Thymus (tissue), 11 donors: Measurements from ENCODE around the gene TLN1. TPM values are rescaled to one million over a fixed set of nuclear protein-coding genes. Genes with fewer than 3 reads are reported as not detected.

Experiments
- DNase-seq, 9 donors: peaks; one replicate each; pipeline ENCODE4 v3.0.0-alpha.2; 2013; ENCODE audit warnings: low spot score in 9 of 9, low read depth in 6 of 9, missing footprints in 1 of 9
- H3K27ac ChIP-seq, 2 donors: one replicate each; pipeline ENCODE4 v1.5.1; 2013; ENCODE audit warnings: control low read depth in 1 of 2, low read depth in 1 of 2, low read length in 1 of 2, mild to moderate bottlenecking in 1 of 2, moderate library complexity in 1 of 2
- H3K27me3 ChIP-seq, 2 donors: one replicate each; pipeline ENCODE4 v1.5.1; 2013; ENCODE audit warnings: low read length in 1 of 2; ENCODE audit not compliant: control insufficient read depth in 2 of 2, insufficient read depth in 1 of 2
- H3K36me3 ChIP-seq, 2 donors: one replicate each; pipeline ENCODE4 v1.5.1; 2013; ENCODE audit warnings: low read length in 1 of 2, mild to moderate bottlenecking in 1 of 2, moderate library complexity in 1 of 2; ENCODE audit not compliant: control insufficient read depth in 2 of 2, insufficient read depth in 2 of 2
- H3K4me1 ChIP-seq, 2 donors: one replicate each; pipeline ENCODE4 v1.5.1; 2013; ENCODE audit warnings: low read length in 2 of 2; ENCODE audit not compliant: control insufficient read depth in 2 of 2, insufficient read depth in 2 of 2
- H3K4me3 ChIP-seq, 2 donors: one replicate each; pipeline ENCODE4 v1.5.1; 2013; ENCODE audit warnings: low read length in 2 of 2, control low read depth in 1 of 2, mild to moderate bottlenecking in 1 of 2
- H3K9me3 ChIP-seq, 2 donors: one replicate each; pipeline ENCODE4 v1.5.1; 2013; ENCODE audit warnings: low read length in 1 of 2, mild to moderate bottlenecking in 1 of 2; ENCODE audit not compliant: control insufficient read depth in 2 of 2, insufficient read depth in 1 of 2
- WGBS: extraction: QIAGEN DNeasy Blood & Tissue Kit; methylation state at CpG from one replicate; pipeline ENCODE4 v1.1.7; 2013; 5-methylcytosine and 5-hydroxymethylcytosine counted together
- polyA plus RNA-seq: library from polyadenylated mRNA; stranded (reverse); fragments of 200-250 nt; gene quantifications from one replicate; pipeline ENCODE4 v1.2.3, GENCODE V29; 2013
- total RNA-seq: library from RNA; stranded (reverse); fragments of 120-200 nt; gene quantifications from one replicate; pipeline ENCODE4 v1.2.4, GENCODE V29; 2013
- donor health status: healthy.

TLN1 gene
- total and polyA plus RNA-seq, 2 donors: 74.5 to 83.0 TPM

GRCh38 chr9:35682051-35682450, 49.9 kb downstream of the TLN1 start:
- DNase-seq: no peak
- Histone ChIP-seq H3K27ac (no peak overlapping the region), H3K4me3 (no peak overlapping the region), H3K4me1 (peaks cover 0 to 10% of the 10 kb centered on the region in 2 donors), H3K27me3 (no peaks in the 10 kb centered on the region), H3K9me3 (no peaks in the 10 kb centered on the region), H3K36me3 (peaks cover 0 to 2% of the 10 kb centered on the region in 2 donors)
- WGBS: 96% methylated on average over 6 of the region's 6 CpGs

GRCh38 chr9:35681341-35682002, 50.5 kb downstream of the TLN1 start:
- H3K36me3 ChIP-seq: peaks cover 0 to 2% of the 10 kb centered on the region in 2 donors
- H3K9me3 ChIP-seq: no peaks in the 10 kb centered on the region
- H3K4me1 ChIP-seq: peaks cover 0 to 6% of the 10 kb centered on the region in 2 donors
- H3K4me3 ChIP-seq: no peak overlapping the region
- no peak overlapping the region for H3K27ac ChIP-seq
- H3K27me3 ChIP-seq: no peaks in the 10 kb centered on the region
- 90% methylated on average over 3 of the region's 3 CpGs for WGBS
- DNase-seq: no peak

- Histone ChIP-seq H3K27ac (no peak overlapping the region), H3K36me3 (peaks cover 0 to 2% of the 10 kb centered on the region in 2 donors), H3K4me3 (no peak overlapping the region), H3K27me3 (peaks cover 0 to 6% of the 10 kb centered on the region in 2 donors), H3K4me1 (peaks cover 0 to 10% of the 10 kb centered on the region in 2 donors), H3K9me3 (no peaks in the 10 kb centered on the region)
- DNase-seq: no peak
- WGBS: 89% methylated on average over 15 of the region's 15 CpGs
These were observed 51.5 kb downstream of the TLN1 start for GRCh38 chr9:35680331-35681105.

- WGBS: 96% methylated on average over 8 of the region's 8 CpGs
- Histone ChIP-seq H3K36me3 (peaks cover 0 to 1% of the 10 kb centered on the region in 2 donors), H3K27me3 (peaks cover 0 to 10% of the 10 kb centered on the region in 2 donors), H3K9me3 (no peaks in the 10 kb centered on the region), H3K27ac (no peak overlapping the region), H3K4me1 (peaks cover 0 to 16% of the 10 kb centered on the region in 2 donors), H3K4me3 (no peak overlapping the region)
- no peak for DNase-seq
These were observed 52.1 kb downstream of the TLN1 start for GRCh38 chr9:35679766-35680330.

GRCh38 chr9:35679091-35679490, 52.9 kb downstream of the TLN1 start:
- H3K36me3 ChIP-seq: no peaks in the 10 kb centered on the region
- H3K4me1 ChIP-seq: peaks cover 0 to 18% of the 10 kb centered on the region in 2 donors
- H3K4me3 ChIP-seq: no peak overlapping the region
- no peak for DNase-seq
- peaks cover 0 to 10% of the 10 kb centered on the region in 2 donors for H3K27me3 ChIP-seq
- no peak overlapping the region for H3K27ac ChIP-seq
- WGBS: 96% methylated on average over 5 of the region's 5 CpGs
- no peaks in the 10 kb centered on the region for H3K9me3 ChIP-seq

GRCh38 chr9:35675732-35676392, 56.1 kb downstream of the TLN1 start:
- Histone ChIP-seq H3K9me3 (no peaks in the 10 kb centered on the region), H3K27me3 (peaks cover 0 to 15% of the 10 kb centered on the region in 2 donors), H3K4me3 (peak overlapping the region; percentile 48 to 56), H3K27ac (no peak overlapping the region), H3K4me1 (peaks cover 0 to 24% of the 10 kb centered on the region in 2 donors), H3K36me3 (no peaks in the 10 kb centered on the region)
- DNase-seq: peak in 2 of 9 donors; percentile 39 to 54
- WGBS: 17% methylated on average over 51 of the region's 51 CpGs

- Histone ChIP-seq H3K9me3 (no peaks in the 10 kb centered on the region), H3K36me3 (no peaks in the 10 kb centered on the region), H3K4me3 (peak overlapping the region; percentile 48 to 56), H3K27me3 (peaks cover 0 to 15% of the 10 kb centered on the region in 2 donors), H3K4me1 (peaks cover 0 to 24% of the 10 kb centered on the region in 2 donors), H3K27ac (peak overlapping the region in 1 of 2 donors; percentile 5)
- DNase-seq: peak in 2 of 9 donors; percentile 40 to 64
- 53% methylated on average over 13 of the region's 13 CpGs for WGBS
These were observed 56.8 kb downstream of the TLN1 start for GRCh38 chr9:35675204-35675603.

- peaks cover 0 to 15% of the 10 kb centered on the region in 2 donors for H3K27me3 ChIP-seq
- H3K9me3 ChIP-seq: no peaks in the 10 kb centered on the region
- H3K4me1 ChIP-seq: peaks cover 0 to 24% of the 10 kb centered on the region in 2 donors
- WGBS: 96% methylated on average over 3 of the region's 3 CpGs
- no peak for DNase-seq
- H3K27ac ChIP-seq: no peak overlapping the region
- no peaks in the 10 kb centered on the region for H3K36me3 ChIP-seq
- no peak overlapping the region for H3K4me3 ChIP-seq
These were observed 58.0 kb downstream of the TLN1 start for GRCh38 chr9:35674025-35674361.
